K562 (cell line): ENCODE measurements around the gene ZNF668. TPM values are rescaled to one million over a fixed set of nuclear protein-coding genes. Genes with fewer than 3 reads are reported as not detected.

Experiments
- ELK3 ChIP-seq: fragments of 450-650 bp; formaldehyde crosslinking; IDR thresholded peaks from 2 replicates; pipeline ENCODE4 v1.4.0; 2020; ENCODE audit warnings: mild to moderate bottlenecking
- KLF10 ChIP-seq: fragments of 250-450 bp; sonication (Bioruptor Pico); IDR thresholded peaks from 2 replicates; pipeline ENCODE4 v1.6.1; 2021; ENCODE audit warnings: matching md5 sums
- MAFF ChIP-seq: IDR thresholded peaks from 2 replicates; pipeline ENCODE4 v1.6.1; 2012; ENCODE audit warnings: low read length, improper control_type of control experiment
- NCOA2 ChIP-seq, 2 experiments: fragments of 450-650 bp; IDR thresholded peaks; 2 replicates each; pipeline ENCODE4 v1.6.1; 2018; ENCODE audit warnings: mild to moderate bottlenecking in 2 of 2, moderate library complexity in 1 of 2; ENCODE audit not compliant: partially characterized antibody in 2 of 2
- PREB ChIP-seq: sonication (generic); formaldehyde crosslinking; IDR thresholded peaks from 2 replicates; pipeline ENCODE4 v1.8.1; 2023; ENCODE audit warnings: mild to moderate bottlenecking, missing genetic modification reagents
- RAD51 ChIP-seq: fragments of 450-650 bp; IDR thresholded peaks from 2 replicates; pipeline ENCODE4 v1.7.1; 2016; ENCODE audit warnings: low read depth, mild to moderate bottlenecking, borderline replicate concordance
- TGIF2 ChIP-seq: sonication (generic); formaldehyde crosslinking; IDR thresholded peaks from 2 replicates; pipeline ENCODE4 v1.8.1; 2022; ENCODE audit warnings: mild to moderate bottlenecking, missing genetic modification reagents, moderate library complexity
- THAP12 ChIP-seq: fragments of 250-450 bp; sonication (Bioruptor Pico); IDR thresholded peaks from 2 replicates; pipeline ENCODE4 v1.9.0; 2021; ENCODE audit warnings: mild to moderate bottlenecking, inconsistent platforms
- USF2 ChIP-seq: sonication (generic); formaldehyde crosslinking; IDR thresholded peaks from 2 replicates; pipeline ENCODE4 v1.5.0; 2020; ENCODE audit warnings: missing genetic modification reagents
- ZBTB26 ChIP-seq: fragments of 450-650 bp; formaldehyde crosslinking; IDR thresholded peaks from 2 replicates; pipeline ENCODE4 v1.4.0; 2022; ENCODE audit warnings: missing genetic modification characterization
- ZKSCAN8 ChIP-seq: fragments of 200-800 bp; sonication (Bioruptor generic); IDR thresholded peaks from 2 replicates; pipeline ENCODE4 v1.6.1; 2016; ENCODE audit warnings: missing genetic modification characterization, missing compliant biosample characterization
- ZNF280B ChIP-seq: fragments of 250-450 bp; sonication (Bioruptor Pico); IDR thresholded peaks from 2 replicates; pipeline ENCODE4 v1.5.1; 2021; ENCODE audit warnings: mild to moderate bottlenecking
- ZNF780A ChIP-seq: fragments of 250-450 bp; sonication (Bioruptor Pico); IDR thresholded peaks from 2 replicates; pipeline ENCODE4 v1.5.0; 2021; ENCODE audit warnings: mild to moderate bottlenecking
- polyA plus RNA-seq, 8 experiments: library from polyadenylated mRNA; depleted of rRNA in 4 of 8; stranded (reverse) in 5 of 8; unstranded in 3 of 8; fragments of >200 nt; fragmentation: Nextera tagmentation in 2 of 8; fragmentation: Illumina TruSeq in 1 of 8; extraction: Ambion mirVana in 2 of 8; extraction: Trizol in 1 of 8; gene quantifications; 2 replicates each; pipeline versions ENCODE4 v1.2.1 to v1.2.3, GENCODE V29; 2011 to 2014; ENCODE audit warnings: inconsistent platforms in 1 of 8, missing spikeins in 1 of 8
- total RNA-seq, 7 experiments: library from RNA; depleted of rRNA in 6 of 7; stranded (reverse); fragments of >200 nt in 6 of 7; fragmentation: Illumina TruSeq in 2 of 7; extraction: Trizol in 2 of 7; gene quantifications; 2 replicates each; pipeline versions ENCODE4 v1.2.1 to v1.2.3, GENCODE V29; 2011 to 2021; ENCODE audit warnings: low replicate concordance in 1 of 7
- TF ChIP-seq, protein P1 (sequence below), 2 experiments: fragments of 250-450 bp in 1 of 2; fragments of 450-650 bp in 1 of 2; sonication (Bioruptor Pico) in 1 of 2; IDR thresholded peaks; 2 replicates each; pipeline versions ENCODE4 v1.6.1 to v1.8.0; 2016 to 2021; ENCODE audit warnings: mild to moderate bottlenecking in 2 of 2, moderate library complexity in 2 of 2, missing compliant biosample characterization in 1 of 2, missing genetic modification characterization in 1 of 2
- TF ChIP-seq, protein P2 (sequence below): fragments of 250-450 bp; sonication (Bioruptor Pico); IDR thresholded peaks from 2 replicates; pipeline ENCODE4 v1.5.0; 2022; ENCODE audit warnings: mild to moderate bottlenecking

Gene ZNF668
- total and polyA plus RNA-seq, 9 of the 15 experiments (the other 6 are each of a cell fraction or from before 2014, with no cell fraction given) = 0.04 to 15.3 (median 3.8) TPM; not detected in 1

DNA sequence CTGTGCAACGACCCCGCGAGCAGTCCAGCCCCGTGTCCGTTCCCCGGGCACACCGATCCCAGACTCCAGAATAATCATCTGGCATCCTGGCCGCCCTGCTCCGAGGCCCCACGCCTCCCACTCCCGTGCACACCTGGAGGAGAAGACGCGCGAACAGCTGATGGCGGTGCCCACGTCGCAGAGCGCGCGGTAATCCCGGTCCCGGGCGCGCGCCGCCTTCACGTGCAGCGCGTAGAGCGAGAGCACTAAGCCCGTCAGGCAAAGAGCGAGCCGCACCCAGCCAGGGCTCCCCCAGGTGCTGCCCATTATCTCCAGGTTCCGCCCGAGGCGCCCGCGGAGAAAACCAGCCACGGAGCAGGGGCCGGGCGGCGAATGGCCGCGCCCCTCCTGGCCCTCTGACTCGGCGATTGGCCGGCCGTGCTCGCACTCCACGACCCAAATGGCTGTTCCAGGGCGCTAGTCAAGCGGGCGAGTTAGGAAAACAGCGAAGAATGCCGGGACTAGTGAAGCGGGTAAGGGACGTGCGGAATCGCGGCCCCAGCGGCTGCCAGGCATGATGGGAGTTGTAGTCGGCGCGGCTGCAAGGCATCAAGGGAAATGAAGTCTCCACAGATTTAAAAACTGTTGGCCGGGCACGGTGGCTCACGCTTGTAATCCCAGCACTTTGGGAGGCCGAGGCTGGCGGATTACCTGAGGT, 20.5 kb upstream of the ZNF668 start, which contains the start of gene VKORC1 (continued):
- TF ChIP-seq TGIF2 (CRISPR knock-in tag) (no peak), PREB (no peak), KLF10 (CRISPR knock-in tag) (no peak), NCOA2 (IDR thresholded peaks at IDR 0.05; ENCODE audit: partially characterized antibody in 2 of 2) (no peak), MAFF (no peak), ZNF780A (no peak), ZNF280B (CRISPR knock-in tag) (no peak), THAP12 (CRISPR knock-in tag) (peak; percentile 16; the same call in 1 of the 2 replicates), ZBTB26 (no peak), RAD51 (0 out of 2 replicates have a peak, but pooled peaks have one; percentile 4), USF2 (CRISPR knock-in tag) (no peak), ZKSCAN8 (CRISPR knock-in tag) (no peak), ELK3 (no peak)
- TF ChIP-seq, protein P1, sequence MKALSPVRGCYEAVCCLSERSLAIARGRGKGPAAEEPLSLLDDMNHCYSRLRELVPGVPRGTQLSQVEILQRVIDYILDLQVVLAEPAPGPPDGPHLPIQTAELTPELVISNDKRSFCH (CRISPR knock-in tag; IDR thresholded peaks at IDR 0.05) = no peak
- TF ChIP-seq, protein P1 (tag; IDR thresholded peaks at IDR 0.05) = no peak
- TF ChIP-seq, protein P2, sequence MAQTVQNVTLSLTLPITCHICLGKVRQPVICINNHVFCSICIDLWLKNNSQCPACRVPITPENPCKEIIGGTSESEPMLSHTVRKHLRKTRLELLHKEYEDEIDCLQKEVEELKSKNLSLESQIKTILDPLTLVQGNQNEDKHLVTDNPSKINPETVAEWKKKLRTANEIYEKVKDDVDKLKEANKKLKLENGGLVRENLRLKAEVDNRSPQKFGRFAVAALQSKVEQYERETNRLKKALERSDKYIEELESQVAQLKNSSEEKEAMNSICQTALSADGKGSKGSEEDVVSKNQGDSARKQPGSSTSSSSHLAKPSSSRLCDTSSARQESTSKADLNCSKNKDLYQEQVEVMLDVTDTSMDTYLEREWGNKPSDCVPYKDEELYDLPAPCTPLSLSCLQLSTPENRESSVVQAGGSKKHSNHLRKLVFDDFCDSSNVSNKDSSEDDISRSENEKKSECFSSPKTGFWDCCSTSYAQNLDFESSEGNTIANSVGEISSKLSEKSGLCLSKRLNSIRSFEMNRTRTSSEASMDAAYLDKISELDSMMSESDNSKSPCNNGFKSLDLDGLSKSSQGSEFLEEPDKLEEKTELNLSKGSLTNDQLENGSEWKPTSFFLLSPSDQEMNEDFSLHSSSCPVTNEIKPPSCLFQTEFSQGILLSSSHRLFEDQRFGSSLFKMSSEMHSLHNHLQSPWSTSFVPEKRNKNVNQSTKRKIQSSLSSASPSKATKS (CRISPR knock-in tag) = no peak
